22Rv1 (cell line): ENCODE measurements around the gene MYH15.
A peak's percentile ranks its signal among the peaks of the same experiment; 100 is the strongest.

ENCODE experiments used
- H3K27ac ChIP-seq: fragments of 450-650 bp; 2 replicates; pipeline ENCODE4 v1.5.1; 2017
- ZFX ChIP-seq: fragments of 450-650 bp; IDR thresholded peaks from 2 replicates; pipeline ENCODE4 v1.6.1; 2017; ENCODE audit warnings: antibody characterized with exemption, borderline replicate concordance
- TF ChIP-seq, protein P1 (sequence below): fragments of 450-650 bp; IDR thresholded peaks from 2 replicates; pipeline ENCODE4 v1.5.1; 2017; ENCODE audit warnings: mild to moderate bottlenecking

The MYH15 gene

DNA sequence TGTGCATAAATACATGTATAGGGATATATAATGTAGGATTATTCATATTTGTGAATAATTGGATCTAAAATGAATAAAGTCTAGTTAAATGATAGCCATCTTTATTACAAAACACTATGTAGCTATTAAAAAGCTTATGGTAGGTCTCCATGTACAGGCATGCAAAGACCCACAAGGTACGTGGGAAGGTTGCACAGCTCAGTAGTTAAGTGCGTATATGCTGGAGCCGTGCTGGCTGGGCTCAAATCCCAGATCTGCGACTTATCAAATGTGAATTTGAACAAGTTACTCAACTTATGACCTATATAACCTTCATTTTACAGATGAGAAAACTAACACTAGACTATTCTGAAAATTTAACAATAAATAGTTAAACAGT, 100.6 kb downstream of the MYH15 start:
- peak overlapping the region; percentile 71; the same call in 1 of the 2 replicates for H3K27ac ChIP-seq
- TF ChIP-seq, protein P1, sequence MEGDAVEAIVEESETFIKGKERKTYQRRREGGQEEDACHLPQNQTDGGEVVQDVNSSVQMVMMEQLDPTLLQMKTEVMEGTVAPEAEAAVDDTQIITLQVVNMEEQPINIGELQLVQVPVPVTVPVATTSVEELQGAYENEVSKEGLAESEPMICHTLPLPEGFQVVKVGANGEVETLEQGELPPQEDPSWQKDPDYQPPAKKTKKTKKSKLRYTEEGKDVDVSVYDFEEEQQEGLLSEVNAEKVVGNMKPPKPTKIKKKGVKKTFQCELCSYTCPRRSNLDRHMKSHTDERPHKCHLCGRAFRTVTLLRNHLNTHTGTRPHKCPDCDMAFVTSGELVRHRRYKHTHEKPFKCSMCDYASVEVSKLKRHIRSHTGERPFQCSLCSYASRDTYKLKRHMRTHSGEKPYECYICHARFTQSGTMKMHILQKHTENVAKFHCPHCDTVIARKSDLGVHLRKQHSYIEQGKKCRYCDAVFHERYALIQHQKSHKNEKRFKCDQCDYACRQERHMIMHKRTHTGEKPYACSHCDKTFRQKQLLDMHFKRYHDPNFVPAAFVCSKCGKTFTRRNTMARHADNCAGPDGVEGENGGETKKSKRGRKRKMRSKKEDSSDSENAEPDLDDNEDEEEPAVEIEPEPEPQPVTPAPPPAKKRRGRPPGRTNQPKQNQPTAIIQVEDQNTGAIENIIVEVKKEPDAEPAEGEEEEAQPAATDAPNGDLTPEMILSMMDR: no peak
- no peak for TF ChIP-seq ZFX

DNA sequence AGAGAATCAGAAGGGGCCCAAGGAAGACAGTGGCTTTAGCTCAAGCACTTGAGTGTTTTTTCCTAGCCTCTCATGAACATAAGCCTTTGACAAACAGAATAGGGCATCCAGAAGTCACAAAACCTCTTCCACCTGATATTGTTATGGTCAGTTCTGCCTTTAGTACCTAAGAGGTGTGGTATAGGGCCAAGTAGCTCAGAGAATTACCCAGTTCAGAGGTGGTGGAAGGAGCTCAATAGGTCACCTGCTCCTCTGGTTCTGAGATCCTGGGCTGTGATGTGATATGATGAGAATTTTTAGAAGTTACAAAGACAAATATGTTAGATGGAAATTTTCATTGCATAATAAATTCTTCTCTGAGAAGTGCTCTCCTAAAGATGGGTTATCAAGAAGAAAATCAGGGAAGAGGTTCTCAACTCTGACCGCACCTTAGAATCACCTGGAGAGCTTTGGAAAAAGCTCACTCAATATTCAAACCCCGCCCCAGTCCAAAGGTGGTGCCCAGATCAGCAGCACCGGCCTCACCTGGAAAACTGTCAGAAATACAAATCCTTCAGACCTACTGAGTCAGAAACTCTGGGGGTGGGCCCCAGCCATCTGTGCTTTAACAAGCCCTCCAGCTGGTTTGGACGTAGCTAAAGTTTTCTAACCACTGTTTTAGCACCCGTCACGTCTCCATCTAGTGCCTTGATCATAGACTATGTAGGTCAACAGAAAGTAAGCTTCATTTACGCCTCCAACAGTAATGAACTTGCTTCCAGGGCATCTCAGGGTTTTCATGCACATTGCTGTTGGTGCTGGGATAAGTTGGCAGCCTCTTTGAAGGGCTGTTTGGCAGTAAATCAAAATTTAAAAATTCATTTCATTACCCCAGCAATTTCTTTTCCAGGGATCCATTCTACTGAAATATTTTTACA, 101.3 kb downstream of the MYH15 start:
- TF ChIP-seq, protein P1: no peak
- no peak for TF ChIP-seq ZFX
- H3K27ac ChIP-seq: peak overlapping the region; percentile 71

DNA sequence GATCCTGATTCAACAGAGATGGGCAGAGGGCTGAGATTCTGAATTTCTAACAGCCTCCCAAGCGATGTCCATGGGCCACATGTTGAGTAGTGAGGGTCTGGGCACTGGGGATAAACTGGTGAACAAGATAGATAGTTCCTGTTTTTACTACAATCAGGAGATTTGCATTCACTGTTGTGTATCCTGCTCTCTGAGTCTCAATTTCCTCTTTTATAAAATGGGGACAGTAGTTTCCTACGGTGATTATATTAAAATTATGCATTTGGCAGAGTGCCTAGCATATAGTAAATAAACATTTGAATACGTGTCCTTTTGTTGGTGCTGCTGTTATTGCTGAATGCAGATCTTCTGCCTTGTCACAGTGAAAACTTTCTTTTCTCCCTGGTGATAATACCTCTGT, 102.5 kb downstream of the MYH15 start:
- peak overlapping the region; percentile 71 for H3K27ac ChIP-seq
- TF ChIP-seq, protein P1: no peak
- TF ChIP-seq ZFX: no peak

DNA sequence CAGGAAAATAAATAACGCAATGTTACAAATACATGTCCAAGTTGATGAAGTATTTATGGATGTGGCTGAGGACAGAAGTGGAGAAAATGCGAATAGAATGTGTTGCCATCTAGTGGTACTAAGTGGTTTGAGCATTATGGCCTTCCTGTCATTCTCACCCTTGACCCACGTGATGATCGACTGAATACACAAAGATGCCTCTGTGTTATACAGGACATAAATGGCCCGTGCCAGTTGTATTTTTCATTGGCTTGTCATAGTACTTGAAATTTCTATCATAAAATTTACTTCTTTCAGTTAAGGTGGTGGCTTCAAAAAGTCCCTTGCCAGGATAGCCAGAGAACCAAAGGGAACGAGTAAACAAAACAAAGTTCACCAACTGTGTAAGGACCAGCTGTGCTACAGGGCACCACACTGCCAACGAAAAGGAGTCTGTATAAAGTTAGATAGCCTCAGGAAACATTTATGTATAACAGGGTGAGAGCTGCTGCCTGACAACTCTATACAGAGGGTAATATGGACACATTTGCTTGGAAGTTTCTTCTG, 103.7 kb downstream of the MYH15 start:
- peak overlapping the region; percentile 71 for H3K27ac ChIP-seq
- TF ChIP-seq ZFX: no peak

DNA sequence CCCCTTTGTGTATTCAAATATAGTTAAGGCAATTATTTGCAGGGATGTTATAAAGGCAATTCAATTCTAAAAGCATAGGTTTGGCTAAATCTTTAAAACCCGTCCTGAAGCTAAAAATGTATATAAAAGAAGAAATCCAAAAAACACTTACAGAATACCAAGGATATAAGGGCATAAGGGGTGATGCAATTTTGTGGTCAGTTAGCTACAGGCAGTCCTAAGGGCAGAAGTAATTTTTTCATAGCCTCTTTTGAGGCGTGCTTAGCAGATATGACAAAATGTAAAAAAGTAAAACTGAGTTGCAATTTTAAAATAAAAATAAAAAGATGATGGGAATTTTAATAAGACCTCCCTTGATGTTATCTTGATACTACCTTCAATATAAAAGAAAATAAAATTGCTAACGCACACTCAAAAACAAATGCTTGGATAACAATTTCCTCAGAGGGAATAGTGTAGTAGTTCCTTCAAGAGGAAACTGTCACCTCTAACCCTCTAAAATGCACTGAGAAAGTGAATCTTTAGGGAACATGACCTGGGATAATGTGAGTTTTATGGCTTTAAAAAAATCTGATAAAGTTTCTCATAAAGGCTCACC, 104.2 kb downstream of the MYH15 start:
- peak overlapping the region; percentile 71 for H3K27ac ChIP-seq
- TF ChIP-seq ZFX: no peak
- TF ChIP-seq, protein P1: no peak

DNA sequence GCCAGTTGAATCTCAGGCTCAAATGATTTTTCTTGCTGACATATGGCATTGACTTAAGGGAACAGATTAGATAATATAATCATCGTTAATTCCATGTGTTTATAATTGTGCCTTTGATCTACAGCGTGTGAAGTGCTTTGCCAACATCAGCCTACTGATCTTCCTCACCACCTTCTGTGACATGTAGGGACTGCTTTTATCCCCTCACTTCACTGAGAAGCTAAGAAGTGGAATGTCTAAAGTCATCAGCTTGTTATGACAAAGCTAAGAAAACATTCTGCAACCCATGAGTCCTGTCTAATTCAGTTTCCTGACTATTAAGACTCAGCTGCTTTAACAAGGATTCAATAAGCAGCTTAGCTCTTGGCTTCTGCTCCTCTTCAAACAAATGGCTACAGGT, 106.0 kb downstream of the MYH15 start:
- no peak overlapping the region for H3K27ac ChIP-seq
- no peak for TF ChIP-seq ZFX
- TF ChIP-seq, protein P1: no peak

DNA sequence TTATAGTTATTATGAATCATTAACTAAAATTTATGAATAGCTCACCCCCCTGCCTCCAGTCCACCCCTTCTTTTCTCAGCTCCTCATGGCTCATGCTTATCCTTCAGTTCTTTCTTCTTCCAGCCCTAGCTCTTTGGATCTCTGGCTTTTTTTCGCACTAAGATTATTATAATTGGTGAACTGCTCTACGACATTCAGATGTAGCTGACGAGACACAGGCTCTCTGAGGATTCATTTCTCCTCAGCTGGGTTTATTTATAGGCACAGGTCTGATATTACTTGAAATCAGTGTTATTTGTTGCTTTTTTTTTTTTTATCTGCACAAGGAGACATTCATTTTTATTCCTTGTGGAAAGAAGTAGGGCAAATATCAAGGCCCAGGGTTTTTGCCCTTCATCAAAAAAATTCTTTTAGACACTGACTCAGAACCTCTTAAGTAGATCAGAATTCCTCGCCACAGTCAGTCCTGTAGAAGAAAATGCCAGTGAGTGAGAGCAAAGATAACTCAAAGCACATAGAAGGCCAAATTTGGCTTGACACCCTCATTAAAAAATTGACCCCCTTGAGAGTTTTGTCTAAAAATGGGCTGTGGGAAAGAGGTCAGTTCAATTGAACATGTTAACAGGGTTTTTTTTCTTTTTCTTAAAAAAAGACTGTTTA, 106.6 kb downstream of the MYH15 start:
- H3K27ac ChIP-seq: peak overlapping the region; percentile 13; the same call in 1 of the 2 replicates
- TF ChIP-seq ZFX: no peak
- TF ChIP-seq, protein P1: no peak
